GM11168 (cell line): Measurements from ENCODE around the gene SEC14L5.

Experiments used
- in situ Hi-C: fragments of 300-500 bp; cut with MboI; formaldehyde crosslinking; loops from one replicate; pipeline ENCODE4 v1.12.0; 2022; ENCODE audit warnings: low sequenced_read_pairs; ENCODE audit not compliant: unreplicated experiment

SEC14L5 gene

GRCh38 chr16:5007256-5007655 is 49.1 kb downstream of the SEC14L5 start:
- in situ Hi-C loops: no loop called here

GRCh38 chr16:5008311-5008731 is 50.2 kb downstream of the SEC14L5 start:
- in situ Hi-C loops: no loop called here

DNA sequence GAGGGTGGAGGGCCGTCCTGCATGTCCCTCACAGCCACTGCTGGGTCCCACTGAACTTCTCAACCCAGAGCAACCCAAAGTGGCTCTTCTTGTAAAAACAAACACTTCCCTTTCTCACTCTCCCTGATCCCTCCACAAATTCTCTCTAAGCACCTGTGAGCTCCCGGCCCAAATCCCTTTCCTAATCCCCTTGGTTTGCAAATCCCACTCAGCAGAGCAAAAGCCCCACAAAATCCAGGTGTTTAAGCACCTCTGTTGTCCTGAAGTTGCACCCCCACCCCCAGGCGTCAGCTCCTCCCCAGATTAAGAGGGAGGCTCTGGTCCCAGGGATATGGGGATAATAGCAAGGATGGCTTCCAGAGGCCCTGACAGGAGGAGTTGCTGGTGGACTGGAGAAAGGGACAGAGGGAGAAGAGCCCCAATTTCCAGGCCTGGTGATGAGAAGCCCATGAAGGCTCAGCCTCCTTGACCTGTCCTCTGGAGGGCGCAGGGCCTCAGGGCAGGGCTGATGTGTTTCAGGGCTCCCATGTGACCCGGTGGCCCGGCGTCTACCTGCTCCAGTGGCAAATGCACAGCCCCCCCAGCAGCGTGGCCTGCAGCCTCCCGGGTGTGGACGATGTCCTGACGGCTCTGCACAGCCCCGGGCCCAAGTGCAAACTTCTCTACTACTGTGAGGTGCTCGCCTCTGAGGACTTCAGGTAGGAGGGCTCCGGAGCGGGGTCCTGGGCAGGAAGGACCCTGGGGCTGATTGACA is 52.6 kb downstream of the SEC14L5 start:
- in situ Hi-C loops: no loop called here

DNA sequence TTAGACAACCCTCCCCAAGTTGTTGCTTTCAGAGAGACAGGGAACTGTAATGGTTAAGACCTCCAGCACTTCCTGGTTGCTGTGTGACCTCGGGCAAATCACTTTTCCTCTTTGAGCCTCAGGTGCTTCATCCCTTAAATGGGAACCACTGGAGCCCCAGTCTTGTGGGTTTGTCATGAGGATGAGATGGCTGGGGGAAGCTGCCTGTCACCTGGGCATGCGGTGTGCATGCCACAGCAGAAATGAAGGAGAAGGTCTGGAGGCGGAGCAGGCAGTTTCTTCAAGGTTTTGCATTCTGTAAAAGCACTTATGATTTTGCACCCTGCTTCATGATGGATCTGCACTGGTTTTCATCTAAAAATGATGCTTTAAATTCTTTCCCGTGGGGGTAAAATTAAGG is 53.5 kb downstream of the SEC14L5 start:
- in situ Hi-C loops: no loop called here

DNA sequence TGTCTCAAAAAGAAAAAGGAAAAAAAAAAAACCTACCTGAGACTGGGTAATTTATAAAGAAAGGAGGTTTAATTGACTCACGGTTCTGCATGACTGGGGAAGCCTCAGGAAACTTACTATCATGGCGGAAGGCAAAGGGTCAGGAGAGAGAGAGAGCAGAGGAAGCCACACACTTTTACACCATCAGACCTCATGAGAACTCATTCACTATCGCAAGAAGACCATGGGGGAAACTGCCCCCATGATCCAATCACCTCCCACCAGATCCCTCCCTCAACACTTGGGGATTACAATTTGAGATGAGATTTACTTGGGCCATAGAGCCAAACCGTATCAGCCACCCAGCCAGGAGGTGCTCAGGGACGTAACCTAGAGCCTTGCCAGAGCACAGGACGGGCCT is 54.8 kb downstream of the SEC14L5 start:
- in situ Hi-C loops: no loop called here

DNA sequence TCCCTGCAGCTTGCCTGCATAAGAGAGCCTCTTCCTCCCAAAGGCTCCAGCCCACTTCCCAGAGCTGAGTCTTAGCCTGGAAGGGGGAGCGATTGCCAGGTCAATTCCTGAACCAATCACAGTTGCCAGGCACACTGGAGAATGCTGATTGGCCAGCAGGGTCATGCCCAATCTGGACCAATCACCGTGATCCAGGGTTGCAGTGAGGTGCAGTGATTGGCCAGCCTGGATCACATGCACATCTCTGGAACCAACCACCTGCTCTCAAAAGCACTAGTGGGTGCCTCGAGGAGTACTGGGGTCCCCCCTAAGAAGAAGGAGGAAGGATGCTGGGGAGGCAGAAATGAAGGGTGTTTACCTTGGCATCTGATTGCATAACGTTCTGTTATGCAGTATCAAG is 57.2 kb downstream of the SEC14L5 start:
- in situ Hi-C loops: no loop called here

GRCh38 chr16:5015887-5016286 is 57.8 kb downstream of the SEC14L5 start:
- in situ Hi-C loops: no loop called here

DNA sequence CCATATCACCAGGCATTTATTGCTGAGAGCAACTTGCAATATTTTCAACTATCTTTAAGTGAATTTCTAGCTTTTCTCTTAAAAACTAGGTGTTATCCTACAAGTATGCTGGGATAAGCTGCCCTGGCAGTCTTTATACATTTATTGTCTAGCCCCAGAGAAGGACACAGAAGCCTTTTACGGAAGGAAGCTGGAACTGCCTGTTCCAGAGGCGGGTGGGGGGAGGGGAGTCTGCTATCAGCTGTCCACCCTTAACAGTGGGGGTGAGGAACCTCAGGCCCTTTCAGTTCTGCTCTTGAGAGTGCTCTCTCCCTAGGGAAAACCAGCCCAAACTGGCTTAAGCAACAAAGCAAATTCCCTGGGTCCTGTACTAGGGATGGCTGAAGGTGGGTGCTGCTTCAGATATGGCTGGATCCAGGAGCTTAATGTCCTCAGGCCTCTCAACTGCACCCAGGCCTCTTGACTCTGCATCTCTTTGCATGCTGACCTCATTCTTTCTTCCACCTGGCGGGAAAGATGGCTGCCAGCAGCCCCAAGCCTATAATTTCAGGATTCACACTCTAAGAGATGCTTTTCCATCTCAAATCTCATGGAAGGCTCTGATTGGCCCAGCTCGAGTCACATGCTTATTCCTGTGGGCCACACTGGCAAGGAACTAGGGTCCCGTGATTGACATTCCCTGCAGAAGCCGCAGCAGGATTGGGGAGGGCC is 59.0 kb downstream of the SEC14L5 start:
- in situ Hi-C loops: no loop called here

DNA sequence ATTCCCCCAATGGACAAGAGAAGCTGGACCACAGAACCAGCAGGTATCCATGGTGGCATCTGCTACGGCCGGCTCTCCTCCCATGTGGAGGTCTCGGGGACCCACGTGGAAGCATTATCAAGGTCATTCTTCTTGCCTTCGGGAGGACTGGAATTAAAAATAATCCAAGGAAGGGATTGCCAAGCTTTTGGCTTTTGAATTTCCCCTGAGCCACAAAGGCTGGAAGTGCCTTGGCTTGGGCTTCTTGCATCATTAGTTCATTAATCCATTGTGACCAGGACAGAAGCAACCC is 59.5 kb downstream of the SEC14L5 start:
- in situ Hi-C loops: no loop called here

DNA sequence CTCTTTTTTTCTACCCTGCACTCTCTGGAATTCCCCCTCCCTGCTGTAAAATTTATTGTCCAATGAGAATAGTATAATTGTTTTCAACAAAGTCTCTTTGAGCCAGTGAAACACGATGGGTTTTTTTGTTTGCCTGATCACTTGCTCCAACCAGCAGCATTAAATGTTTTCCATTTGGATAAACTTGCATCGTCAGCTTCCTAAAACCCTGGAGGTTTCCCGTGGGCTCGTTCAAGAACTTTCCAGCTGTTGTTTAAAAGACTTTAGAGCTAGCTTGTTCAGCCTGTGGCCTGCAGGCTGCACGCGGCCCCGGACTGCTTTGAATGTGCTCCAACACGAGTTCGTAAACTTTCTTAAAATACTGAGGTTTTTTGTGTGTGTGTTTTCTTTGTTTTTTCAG is 60.7 kb downstream of the SEC14L5 start:
- in situ Hi-C loops: no loop called here

GRCh38 chr16:5019775-5020174 is 61.6 kb downstream of the SEC14L5 start:
- in situ Hi-C loops: no loop called here

DNA sequence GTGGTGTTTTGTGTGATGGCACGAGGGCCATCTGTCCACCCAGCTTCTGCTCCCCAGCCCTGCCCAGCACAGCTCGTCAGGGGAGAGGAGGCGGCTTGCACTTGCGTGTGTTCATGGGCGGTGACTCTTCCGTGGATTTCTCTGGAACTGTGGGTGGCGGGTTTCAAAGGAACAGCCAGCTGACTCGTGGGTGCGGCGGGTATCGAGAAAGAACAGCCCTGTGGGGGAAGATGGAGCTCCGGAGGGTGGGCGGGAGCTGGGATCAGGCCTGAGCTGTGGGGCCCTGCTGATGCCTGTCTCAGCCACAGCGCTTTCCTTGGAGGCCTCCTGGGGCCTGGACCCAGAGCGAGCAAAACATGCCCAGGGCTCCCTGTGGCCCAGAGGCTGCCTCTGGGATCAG is 62.4 kb downstream of the SEC14L5 start:
- in situ Hi-C loops: no loop called here

DNA sequence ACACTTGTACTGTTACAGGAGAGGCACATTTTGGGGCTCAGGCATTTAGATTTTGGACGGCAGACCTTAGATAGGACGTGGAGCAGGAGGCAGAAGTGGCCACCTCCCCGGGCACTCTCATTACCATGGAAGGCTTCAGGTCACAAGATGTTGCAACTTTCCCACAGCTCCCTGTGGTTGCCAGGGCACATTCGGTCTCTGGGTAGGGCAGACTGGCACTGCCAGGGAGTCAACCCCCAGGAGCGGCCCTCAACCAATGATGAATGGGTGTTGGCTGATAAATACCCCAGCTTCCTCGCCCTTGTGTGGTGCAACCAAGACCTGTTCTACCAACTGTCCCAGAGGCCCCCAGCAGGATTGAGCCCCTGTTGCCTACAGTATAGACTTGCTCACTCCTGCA is 64.4 kb downstream of the SEC14L5 start:
- in situ Hi-C loops: no loop called here

DNA sequence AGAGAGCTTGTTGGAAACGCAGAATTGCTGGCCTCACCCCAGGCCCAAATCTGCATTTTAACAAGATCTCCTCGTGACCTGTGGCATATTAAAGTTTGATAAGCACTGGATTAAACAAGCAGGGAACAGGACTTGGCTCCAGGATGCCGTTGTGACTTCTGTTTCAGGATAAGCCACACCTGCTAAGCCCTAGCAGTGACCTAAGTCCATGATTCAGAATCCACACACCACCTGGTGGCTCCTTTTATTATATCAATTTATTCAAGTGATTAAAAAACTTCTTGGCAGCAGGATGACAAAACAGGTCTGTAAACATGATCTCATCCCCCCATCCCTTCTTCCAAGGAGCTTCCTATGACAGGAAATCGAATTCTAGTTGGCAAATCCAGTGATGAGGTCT is 66.5 kb downstream of the SEC14L5 start:
- in situ Hi-C loops: no loop called here

DNA sequence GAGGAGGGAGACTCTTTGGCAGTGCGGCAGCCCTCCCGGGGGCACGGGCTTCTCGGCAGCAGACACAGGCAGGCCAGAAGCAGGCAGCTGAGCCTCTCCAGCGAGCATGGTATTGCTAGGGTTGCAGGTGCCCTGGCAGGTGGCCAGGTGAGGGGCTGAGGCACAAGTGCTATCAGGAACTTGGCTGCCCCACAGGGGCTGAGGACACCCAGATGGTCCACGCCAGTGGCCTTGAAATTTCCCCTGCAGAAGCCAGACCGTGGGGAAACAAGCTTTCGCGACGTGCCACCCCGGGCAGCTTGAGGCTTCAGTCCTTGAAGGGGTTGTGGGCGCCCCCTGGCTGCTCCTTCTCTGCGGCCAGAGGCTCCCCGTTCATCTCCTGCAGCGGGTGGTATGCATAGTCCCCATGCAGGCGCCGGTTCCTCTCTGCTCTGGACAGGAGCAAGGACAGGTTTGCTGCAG is 67.1 kb downstream of the SEC14L5 start:
- in situ Hi-C loops: no loop called here

GRCh38 chr16:5026664-5027063 is 68.5 kb downstream of the SEC14L5 start:
- in situ Hi-C loops: no loop called here

GRCh38 chr16:5027086-5027485 is 69.0 kb downstream of the SEC14L5 start:
- in situ Hi-C loops: no loop called here

GRCh38 chr16:5027575-5028235 is 69.6 kb downstream of the SEC14L5 start:
- in situ Hi-C loops: no loop called here

GRCh38 chr16:5028950-5029475 is 70.9 kb downstream of the SEC14L5 start:
- in situ Hi-C loops: no loop called here

- in situ Hi-C loops: no loop called here
These were observed 72.2 kb downstream of the SEC14L5 start for GRCh38 chr16:5030251-5030870.

- in situ Hi-C loops: no loop called here
These were observed 73.5 kb downstream of the SEC14L5 start for GRCh38 chr16:5031601-5032000.
